GM12878 (cell line): Measurements from ENCODE around the gene KMO. TPM values are rescaled to one million over a fixed set of nuclear protein-coding genes. Genes with fewer than 3 reads are reported as not detected.

Experiments
- ATAC-seq: fragments of 200-7000 bp; cut with Tn5 transposase; 3 replicates; pipeline ENCODE4 v1.9.1; 2020; ENCODE audit warnings: mild to moderate bottlenecking, moderate library complexity
- BruUV-seq: library from RNA; stranded (reverse); fragments of 400-500 nt; replicated peaks from 2 replicates; lab custom pipeline; 2021; lab: Mats Ljungman, UMichigan
- CTCF ChIA-PET: fragments of 300-600 bp; sonication (Branson Sonifier 250); formaldehyde crosslinking; extraction: SDS; loops from one replicate; lab custom pipeline; 2021; ENCODE audit warnings: inconsistent platforms; lab: Yijun Ruan, JAX
- POLR2A ChIA-PET: fragments of 350-600 bp; formaldehyde crosslinking; extraction: SDS; loops from one replicate; lab custom pipeline; 2021; ENCODE audit warnings: inconsistent platforms; lab: Charles Lee
- RAD21 ChIA-PET: fragments of 300-600 bp; sonication (Branson Sonifier 250); formaldehyde crosslinking; loops from one replicate; lab custom pipeline; 2023; ENCODE audit warnings: antibody characterized with exemption; ENCODE audit not compliant: unreplicated experiment; lab: Charles Lee
- SMC1A ChIA-PET: fragments of 300-600 bp; sonication (Branson Sonifier 250); formaldehyde crosslinking; loops from one replicate; lab custom pipeline; 2023; ENCODE audit not compliant: unreplicated experiment, uncharacterized antibody; lab: Charles Lee
- DNase-seq: peaks from one replicate; pipeline ENCODE4 v3.0.0-alpha.2; 2011; ENCODE audit warnings: low read depth, low spot score
- FAIRE-seq: peaks from 3 replicates; lab custom pipeline; 2011; peaks lifted over from hg19 to GRCh38; lab: Jason Lieb, UNC
- H2AFZ ChIP-seq: 2 replicates; pipeline ENCODE4 v1.6.0; 2011; ENCODE audit warnings: low read depth, low read length, control low read depth; ENCODE audit not compliant: control insufficient read depth
- H3K27ac ChIP-seq: 2 replicates; pipeline ENCODE4 v1.5.1; 2011; ENCODE audit warnings: control low read depth; ENCODE audit not compliant: control insufficient read depth, insufficient read depth
- H3K27me3 ChIP-seq, 2 experiments: replicated peaks in 1 of 2; 2 replicates each; pipeline versions ENCODE4 v1.6.0 to v1.6.1; 2011; ENCODE audit warnings: low read length in 1 of 2; ENCODE audit not compliant: control insufficient read depth in 2 of 2, insufficient read depth in 2 of 2
- H3K36me3 ChIP-seq, 2 experiments: 2 replicates each; pipeline ENCODE4 v1.5.1; 2011; ENCODE audit warnings: low read length in 1 of 2; ENCODE audit not compliant: control insufficient read depth in 2 of 2, insufficient read depth in 2 of 2
- H3K4me1 ChIP-seq: 2 replicates; pipeline ENCODE4 v1.6.1; 2011; ENCODE audit warnings: mild to moderate bottlenecking, low read length, moderate library complexity, mixed read lengths; ENCODE audit not compliant: control insufficient read depth, insufficient read depth
- H3K4me2 ChIP-seq: 2 replicates; pipeline ENCODE4 v1.6.0; 2011; ENCODE audit warnings: control low read depth; ENCODE audit not compliant: control insufficient read depth, insufficient read depth
- H3K4me3 ChIP-seq: fragments of 200-600 bp; sonication (generic); 2 replicates; pipeline ENCODE4 v1.5.1; 2016
- H3K79me2 ChIP-seq: 2 replicates; pipeline ENCODE4 v1.6.0; 2011; ENCODE audit warnings: low read length; ENCODE audit not compliant: control insufficient read depth, insufficient read depth
- H3K9ac ChIP-seq: 2 replicates; pipeline ENCODE4 v1.8.0; 2011; ENCODE audit warnings: low read length, control low read depth, mixed read lengths; ENCODE audit not compliant: control insufficient read depth, insufficient read depth
- H3K9me3 ChIP-seq: replicated peaks from 3 replicates; pipeline ENCODE4 v1.5.1; 2011; ENCODE audit warnings: mild to moderate bottlenecking, low read length; ENCODE audit not compliant: control insufficient read depth, insufficient read depth
- H4K20me1 ChIP-seq: 2 replicates; pipeline ENCODE4 v1.6.0; 2011; ENCODE audit not compliant: control insufficient read depth, insufficient read depth
- CEBPB ChIP-seq, 2 experiments: fragments of 150-350 bp in 1 of 2; IDR thresholded peaks; 2 replicates each; pipeline ENCODE4 v1.6.1; 2012 to 2014; ENCODE audit warnings: low read depth in 2 of 2, low read length in 2 of 2, borderline replicate concordance in 1 of 2, inconsistent platforms in 1 of 2
- EZH2 ChIP-seq: IDR thresholded peaks from 2 replicates; pipeline ENCODE4 v1.6.1; 2012; ENCODE audit warnings: low read depth, mild to moderate bottlenecking, control low read depth, inconsistent platforms, low read length, borderline replicate concordance; ENCODE audit not compliant: control insufficient read depth
- JUND ChIP-seq: IDR thresholded peaks from 2 replicates; pipeline ENCODE4 v1.6.1; 2012; ENCODE audit warnings: low read depth, mild to moderate bottlenecking, low read length, improper control_type of control experiment, moderate library complexity
- LARP7 ChIP-seq: fragments of 450-650 bp; IDR thresholded peaks from 2 replicates; pipeline ENCODE4 v1.6.1; 2017; ENCODE audit warnings: mild to moderate bottlenecking
- MEF2B ChIP-seq: fragments of 450-650 bp; IDR thresholded peaks from 2 replicates; pipeline ENCODE4 v1.6.1; 2018; ENCODE audit warnings: mild to moderate bottlenecking, moderate library complexity; ENCODE audit not compliant: partially characterized antibody, poor library complexity, severe bottlenecking
- MLLT1 ChIP-seq: fragments of 450-650 bp; IDR thresholded peaks from 2 replicates; pipeline ENCODE4 v1.6.1; 2016; ENCODE audit warnings: mild to moderate bottlenecking
- MXI1 ChIP-seq: fragments of 150-350 bp; IDR thresholded peaks from 2 replicates; pipeline ENCODE4 v1.6.1; 2011; ENCODE audit warnings: low read depth, mild to moderate bottlenecking, inconsistent platforms, low read length, improper control_type of control experiment
- MYC ChIP-seq: IDR thresholded peaks from 2 replicates; pipeline ENCODE4 v1.6.1; 2011; ENCODE audit warnings: mild to moderate bottlenecking, low read length, moderate library complexity, inconsistent platforms; ENCODE audit not compliant: insufficient read depth, insufficient replicate concordance, insufficient read length, severe bottlenecking
- PAX8 ChIP-seq: fragments of 450-650 bp; IDR thresholded peaks from 2 replicates; pipeline ENCODE4 v1.6.1; 2017; ENCODE audit warnings: mild to moderate bottlenecking, moderate library complexity
- PRDM15 ChIP-seq: fragments of 450-650 bp; formaldehyde crosslinking; IDR thresholded peaks from 2 replicates; pipeline ENCODE4 v1.4.0; 2020; ENCODE audit warnings: mild to moderate bottlenecking, moderate library complexity
- RB1 ChIP-seq: fragments of 450-650 bp; formaldehyde crosslinking; IDR thresholded peaks from 2 replicates; pipeline ENCODE4 v1.6.1; 2017; ENCODE audit warnings: mild to moderate bottlenecking, borderline replicate concordance
- SMAD5 ChIP-seq: IDR thresholded peaks from 2 replicates; pipeline ENCODE4 v1.6.1; 2016; ENCODE audit warnings: antibody characterized with exemption, low read depth
- YY1 ChIP-seq: IDR thresholded peaks from 2 replicates; pipeline ENCODE4 v1.6.1; 2011; ENCODE audit warnings: low read depth, mild to moderate bottlenecking, low read length
- ZBTB4 ChIP-seq: fragments of 450-650 bp; formaldehyde crosslinking; IDR thresholded peaks from 2 replicates; pipeline ENCODE4 v1.4.0; 2022; ENCODE audit warnings: mild to moderate bottlenecking, moderate library complexity
- ZNF207 ChIP-seq: fragments of 450-650 bp; IDR thresholded peaks from 2 replicates; pipeline ENCODE4 v1.6.1; 2014; ENCODE audit warnings: antibody characterized with exemption, mild to moderate bottlenecking, borderline replicate concordance
- ZNF24 ChIP-seq: fragments of 450-650 bp; IDR thresholded peaks from 2 replicates; pipeline ENCODE4 v1.6.1; 2017; ENCODE audit warnings: antibody characterized with exemption, mild to moderate bottlenecking
- WGBS: methylation state at CpG from one replicate; pipeline ENCODE4 v1.1.6; 2016; ENCODE audit warnings: low lambda C conversion rate; ENCODE audit not compliant: insufficient replicate concordance, insufficient coverage; ENCODE audit errors: missing lambda C conversion rate; 5-methylcytosine and 5-hydroxymethylcytosine counted together
- in situ Hi-C: fragments of 300-500 bp; cut with MboI; formaldehyde crosslinking; loops from 9 replicates; pipeline ENCODE4 v1.14.3; 2018; ENCODE audit warnings: mixed read lengths
- intact Hi-C: fragments of 100-400 bp; cut with micrococcal nuclease; formaldehyde crosslinking; loops from one replicate; pipeline ENCODE4 v1.14.2; 2022; ENCODE audit not compliant: unreplicated experiment
- polyA plus RNA-seq, 11 experiments: library from polyadenylated mRNA; depleted of rRNA in 4 of 11; unstranded in 6 of 11; stranded (reverse) in 5 of 11; fragments of >200 nt; fragmentation: Nextera tagmentation in 4 of 11; fragmentation: Illumina TruSeq in 1 of 11; extraction: Ambion mirVana in 4 of 11; extraction: Trizol in 1 of 11; gene quantifications; 1 replicate in 1 of 11; 2 replicates in 10 of 11; pipeline versions ENCODE4 v1.2.1 to v1.2.3, GENCODE V29; 2011 to 2016; ENCODE audit warnings: inconsistent platforms in 2 of 11, missing spikeins in 2 of 11, low read depth in 1 of 11
- total RNA-seq, 4 experiments: library from RNA; depleted of rRNA in 3 of 4; stranded (reverse); fragments of >200 nt in 3 of 4; fragmentation: Illumina TruSeq in 1 of 4; extraction: Trizol in 1 of 4; gene quantifications; 2 replicates each; pipeline versions ENCODE4 v1.2.1 to v1.2.3, GENCODE V29; 2013 to 2021

Gene KMO
- total and polyA plus RNA-seq, 10 of the 15 experiments (the other 5 are each of a cell fraction or from before 2014, with no cell fraction given): 0.68 to 5.9 (median 1.5) TPM

- in situ Hi-C loops: no loop called here
- DNase-seq (no peak), ATAC-seq (no peak), FAIRE-seq (no peak)
- H3K4me2 ChIP-seq: no peak overlapping the region
- H2AFZ ChIP-seq: no peak overlapping the region
- no peaks in the 10 kb centered on the region for H3K79me2 ChIP-seq
- H3K36me3 ChIP-seq: no peaks in the 10 kb centered on the region
- no peak overlapping the region for H3K27ac ChIP-seq
- no peak overlapping the region for H3K4me3 ChIP-seq
- ChIA-PET SMC1A (no interaction called here), CTCF (no interaction called here), RAD21 (no interaction called here), POLR2A (no interaction called here)
- no peaks in the 10 kb centered on the region for H3K9me3 ChIP-seq
- no TSS peak for BruUV-seq
- H3K4me1 ChIP-seq: no peaks in the 10 kb centered on the region
- WGBS: 100% methylated on average over 4 of the region's 4 CpGs
- no peaks in the 10 kb centered on the region for H4K20me1 ChIP-seq
- intact Hi-C loops: no loop called here
- TF ChIP-seq ZNF207 (no peak), JUND (no peak), MEF2B (no peak), RB1 (no peak), PAX8 (no peak), CEBPB (IDR thresholded peaks at IDR 0.05; ENCODE audit: borderline replicate concordance in 1 of 2, low read depth in 2 of 2, low read length in 2 of 2) (no peak), MXI1 (no peak), ZNF24 (no peak), EZH2 (no peak), YY1 (no peak), MYC (no peak), ZBTB4 (CRISPR knock-in tag) (no peak), MLLT1 (no peak), PRDM15 (no peak), LARP7 (no peak), SMAD5 (no peak)
- H3K27me3 ChIP-seq: no peaks in the 10 kb centered on the region
- no peak overlapping the region for H3K9ac ChIP-seq
These were observed 28.1 kb downstream of the KMO start for GRCh38 chr1:241560146-241560848.
